Stimulated activated CD4-positive, alpha-beta T cell treated with anti-CD3 and anti-CD28 coated beads, Interleukin-15, amount 100 ng/mL, for 24 hours (primary cell): ENCODE data around the gene CORO2B.

Experiments used
- DNase-seq: peaks from one replicate; pipeline ENCODE4 v3.0.0-alpha.2; 2020

CORO2B gene

GRCh38 chr15:68706931-68707330 lies 128.1 kb downstream of the CORO2B start:
- DNase-seq: no peak

- DNase-seq: no peak
These were observed 128.6 kb downstream of the CORO2B start for GRCh38 chr15:68707386-68707785.

- no peak for DNase-seq
These were observed 131.1 kb downstream of the CORO2B start for GRCh38 chr15:68709876-68710275.

- DNase-seq: no peak
These were observed 131.7 kb downstream of the CORO2B start for GRCh38 chr15:68710536-68710935.

GRCh38 chr15:68711406-68711805 lies 132.6 kb downstream of the CORO2B start:
- DNase-seq: no peak

GRCh38 chr15:68712886-68713285 lies 134.1 kb downstream of the CORO2B start:
- DNase-seq: no peak

GRCh38 chr15:68713874-68714273 lies 135.1 kb downstream of the CORO2B start:
- DNase-seq: no peak

- no peak for DNase-seq
These were observed 136.3 kb downstream of the CORO2B start for GRCh38 chr15:68715111-68715510.

GRCh38 chr15:68717951-68718350 lies 139.2 kb downstream of the CORO2B start:
- DNase-seq: no peak

GRCh38 chr15:68718468-68718867 lies 139.7 kb downstream of the CORO2B start:
- DNase-seq: no peak

- no peak for DNase-seq
These were observed 140.3 kb downstream of the CORO2B start for GRCh38 chr15:68719051-68719450.

- DNase-seq: no peak
These were observed 140.9 kb downstream of the CORO2B start for GRCh38 chr15:68719672-68720071.

GRCh38 chr15:68721886-68722285 lies 143.1 kb downstream of the CORO2B start:
- no peak for DNase-seq

- no peak for DNase-seq
These were observed 146.9 kb downstream of the CORO2B start for GRCh38 chr15:68725736-68726135.

GRCh38 chr15:68726246-68726645 lies 147.5 kb downstream of the CORO2B start:
- no peak for DNase-seq

- no peak for DNase-seq
These were observed 151.1 kb downstream of the CORO2B start for GRCh38 chr15:68729789-68730411.

GRCh38 chr15:68730471-68730919 lies 151.7 kb downstream of the CORO2B start:
- DNase-seq: peak; percentile 22

GRCh38 chr15:68730976-68731897 lies 152.4 kb downstream of the CORO2B start:
- no peak for DNase-seq

GRCh38 chr15:68732451-68732850 lies 153.7 kb downstream of the CORO2B start:
- no peak for DNase-seq

- DNase-seq: no peak
These were observed 154.9 kb downstream of the CORO2B start for GRCh38 chr15:68733666-68734065.

- DNase-seq: no peak
These were observed 155.6 kb downstream of the CORO2B start for GRCh38 chr15:68734352-68734751.

GRCh38 chr15:68734881-68735280 lies 156.1 kb downstream of the CORO2B start:
- no peak for DNase-seq

GRCh38 chr15:68735610-68736009 lies 156.8 kb downstream of the CORO2B start:
- DNase-seq: no peak

- no peak for DNase-seq
These were observed 160.7 kb downstream of the CORO2B start for GRCh38 chr15:68739390-68740080.
